Middle frontal gyrus (tissue), 1 donor: ENCODE measurements around the gene HSPA1L.

Experiments used
- DNase-seq: peaks from one replicate; pipeline ENCODE4 v3.0.0-alpha.2; 2015; ENCODE audit warnings: low spot score; ENCODE audit errors: extremely low spot score

HSPA1L gene

DNA sequence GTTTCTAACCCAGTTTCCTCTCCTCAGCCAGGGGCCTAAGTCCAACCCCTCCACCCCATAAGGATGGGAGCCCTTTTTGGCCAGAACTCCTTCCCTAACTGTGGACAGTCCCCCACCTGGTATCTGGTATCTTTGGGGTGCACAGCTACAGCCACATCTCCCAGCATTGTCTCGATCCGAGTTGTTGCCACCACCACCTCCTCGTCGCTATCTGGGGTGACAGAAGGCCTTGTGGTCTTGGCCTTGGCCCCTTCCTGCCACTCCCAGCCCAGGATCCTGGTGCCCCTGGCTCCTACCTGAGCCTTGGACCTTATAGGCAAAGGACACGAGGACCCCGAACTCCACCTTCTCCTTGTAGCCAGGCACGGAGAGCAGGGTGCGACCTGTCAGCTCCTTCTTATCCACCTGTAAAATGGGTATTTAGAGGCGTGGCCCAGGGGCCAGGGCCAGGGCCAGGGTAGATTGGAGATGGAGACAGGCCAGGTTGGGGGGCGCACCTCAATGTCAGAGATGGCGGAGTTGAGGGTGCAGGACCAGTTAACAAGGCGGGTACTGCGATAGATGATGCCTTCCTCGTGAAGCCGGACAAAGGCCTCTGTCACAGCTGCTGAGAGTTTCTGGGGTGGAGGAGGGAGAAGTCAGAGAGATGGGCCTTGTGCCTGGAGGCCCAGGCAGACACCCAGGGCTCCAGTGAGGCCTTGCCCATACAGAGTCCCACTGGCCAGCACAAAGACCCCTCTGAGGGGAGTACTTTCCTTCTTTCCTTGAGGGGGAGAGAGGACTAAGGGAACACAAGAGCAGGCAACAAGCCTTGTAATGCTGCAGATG is 30.8 kb downstream of the HSPA1L start:
- DNase-seq = no peak

DNA sequence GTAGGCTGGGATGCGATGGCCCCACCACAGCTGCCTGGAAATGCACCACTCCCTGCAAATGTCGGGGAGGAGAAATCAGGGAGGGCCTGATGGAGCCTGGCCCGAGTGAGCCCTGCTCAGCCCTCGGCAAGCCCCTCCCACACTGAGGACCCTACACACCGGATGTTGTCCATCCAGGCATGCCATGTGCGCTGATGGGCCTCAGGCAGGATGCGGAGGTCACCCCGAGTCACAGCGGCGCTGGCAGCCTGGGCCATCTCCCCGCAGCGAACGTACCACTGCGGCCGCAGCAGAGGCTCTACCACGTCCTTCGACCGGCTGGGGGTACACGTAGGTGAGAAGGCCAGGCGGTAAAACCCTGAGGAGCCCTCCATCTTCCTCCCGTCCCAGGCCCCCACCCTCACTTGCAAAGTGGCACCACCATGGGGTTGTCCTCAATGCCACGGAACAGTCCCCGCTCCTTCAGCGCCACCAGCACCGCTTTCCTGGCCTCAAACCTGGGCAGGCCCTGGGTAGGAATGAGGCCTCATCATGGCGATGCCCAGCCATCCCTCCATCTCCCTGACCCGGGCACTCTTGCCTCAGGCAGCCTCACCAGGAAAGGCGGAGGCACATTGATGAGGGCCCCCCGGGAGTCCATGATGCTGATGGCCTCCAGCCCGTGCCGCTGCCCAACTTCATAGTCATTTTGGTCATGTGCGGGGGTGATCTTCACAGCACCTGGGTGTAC is 32.8 kb downstream of the HSPA1L start:
- no peak for DNase-seq

DNA sequence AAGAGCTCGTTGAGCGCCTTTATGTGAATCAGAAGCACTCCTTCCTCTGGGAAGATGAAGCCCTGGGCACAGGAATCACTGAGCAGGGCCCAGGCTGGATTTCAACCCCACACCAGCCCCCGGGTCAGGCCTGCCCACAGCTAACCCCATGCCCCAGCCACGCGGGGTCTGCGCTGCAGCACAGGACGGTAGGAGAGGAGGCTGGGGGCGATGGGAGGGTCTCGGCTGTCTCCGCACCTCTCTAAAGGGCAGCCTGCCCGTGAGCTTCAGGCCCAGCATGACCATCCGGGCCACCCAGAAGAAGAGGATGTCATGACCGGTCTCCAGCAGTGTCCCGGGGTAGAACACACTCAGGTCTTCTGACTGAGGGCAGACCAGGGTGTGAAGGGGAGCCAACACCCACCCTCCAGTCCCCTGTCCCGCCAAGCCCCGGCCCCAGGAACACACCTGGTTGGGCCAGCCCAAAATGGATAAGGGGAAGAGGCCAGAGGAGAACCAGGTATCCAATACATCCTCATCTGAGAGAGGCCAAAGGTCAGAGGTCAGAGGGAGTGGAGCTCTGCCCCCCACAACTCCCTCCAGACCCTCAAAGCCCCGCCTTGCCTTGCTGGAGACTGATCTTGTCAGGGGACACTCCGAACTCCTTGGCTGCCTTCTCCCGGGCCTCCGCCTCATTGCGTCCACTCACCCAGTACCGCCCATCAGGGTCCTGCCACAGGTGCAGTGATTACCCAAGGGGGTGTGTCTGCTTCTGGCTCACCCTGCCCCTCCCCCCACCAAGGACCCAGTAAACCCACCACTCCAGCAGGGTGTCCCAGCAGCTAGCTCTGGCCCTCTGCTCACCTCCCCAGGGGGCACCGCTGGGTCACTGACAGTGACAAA is 33.6 kb downstream of the HSPA1L start:
- DNase-seq = no peak

DNA sequence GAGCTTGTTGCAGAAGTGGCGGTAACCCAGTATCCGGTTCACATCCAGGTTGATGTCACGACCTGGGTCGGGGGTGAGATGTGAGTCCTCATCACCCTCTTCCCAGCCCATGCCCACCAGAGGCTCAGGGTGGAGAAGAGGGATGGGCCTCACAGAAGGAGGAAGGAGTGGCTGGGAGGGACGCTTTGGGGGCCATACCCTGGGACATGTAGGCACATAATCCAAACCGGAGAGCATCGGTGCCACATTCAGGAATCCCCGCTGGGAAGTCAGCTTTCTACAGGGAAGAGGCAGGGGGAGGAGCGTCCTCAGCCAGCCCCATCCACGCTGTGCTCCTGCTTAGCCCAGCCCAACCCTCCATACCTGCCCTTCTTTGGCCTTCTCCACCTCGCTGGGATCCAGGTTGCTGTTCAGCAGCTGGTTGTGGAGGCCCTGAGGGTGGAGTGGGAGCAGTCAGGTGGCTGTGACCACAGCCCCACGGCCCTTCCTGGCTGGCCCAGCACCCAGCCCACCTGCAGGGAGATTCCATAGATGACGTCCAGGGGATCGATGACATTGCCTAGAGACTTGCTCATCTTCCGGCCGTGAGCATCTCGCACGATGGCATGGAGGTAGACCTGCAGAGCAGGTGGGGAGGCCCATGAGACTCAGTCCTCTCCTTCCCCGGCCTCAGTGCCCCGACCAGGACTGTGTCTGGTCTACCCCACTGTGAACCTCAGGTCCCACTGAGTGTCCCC is 34.4 kb downstream of the HSPA1L start:
- no peak for DNase-seq

DNA sequence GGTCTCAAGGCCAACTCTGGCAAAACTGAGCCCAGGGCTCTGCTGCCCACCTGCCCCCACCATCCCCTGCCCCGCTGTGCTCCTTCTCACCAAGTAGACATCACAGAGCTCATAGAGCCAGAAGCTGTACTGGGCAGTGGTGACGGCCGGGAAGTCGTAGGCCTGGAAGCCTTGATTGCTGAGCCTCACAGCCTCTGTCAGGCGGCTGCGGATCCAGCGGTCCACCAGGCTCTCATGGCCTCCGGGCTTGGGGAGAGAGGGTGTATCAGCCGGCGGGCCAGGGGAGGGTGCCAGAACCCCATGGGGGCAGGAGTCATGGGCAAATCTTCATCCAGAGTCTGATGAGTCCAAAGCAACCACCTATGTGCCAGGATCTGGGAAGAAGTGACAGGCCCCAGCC is 35.2 kb downstream of the HSPA1L start:
- DNase-seq = no peak

DNA sequence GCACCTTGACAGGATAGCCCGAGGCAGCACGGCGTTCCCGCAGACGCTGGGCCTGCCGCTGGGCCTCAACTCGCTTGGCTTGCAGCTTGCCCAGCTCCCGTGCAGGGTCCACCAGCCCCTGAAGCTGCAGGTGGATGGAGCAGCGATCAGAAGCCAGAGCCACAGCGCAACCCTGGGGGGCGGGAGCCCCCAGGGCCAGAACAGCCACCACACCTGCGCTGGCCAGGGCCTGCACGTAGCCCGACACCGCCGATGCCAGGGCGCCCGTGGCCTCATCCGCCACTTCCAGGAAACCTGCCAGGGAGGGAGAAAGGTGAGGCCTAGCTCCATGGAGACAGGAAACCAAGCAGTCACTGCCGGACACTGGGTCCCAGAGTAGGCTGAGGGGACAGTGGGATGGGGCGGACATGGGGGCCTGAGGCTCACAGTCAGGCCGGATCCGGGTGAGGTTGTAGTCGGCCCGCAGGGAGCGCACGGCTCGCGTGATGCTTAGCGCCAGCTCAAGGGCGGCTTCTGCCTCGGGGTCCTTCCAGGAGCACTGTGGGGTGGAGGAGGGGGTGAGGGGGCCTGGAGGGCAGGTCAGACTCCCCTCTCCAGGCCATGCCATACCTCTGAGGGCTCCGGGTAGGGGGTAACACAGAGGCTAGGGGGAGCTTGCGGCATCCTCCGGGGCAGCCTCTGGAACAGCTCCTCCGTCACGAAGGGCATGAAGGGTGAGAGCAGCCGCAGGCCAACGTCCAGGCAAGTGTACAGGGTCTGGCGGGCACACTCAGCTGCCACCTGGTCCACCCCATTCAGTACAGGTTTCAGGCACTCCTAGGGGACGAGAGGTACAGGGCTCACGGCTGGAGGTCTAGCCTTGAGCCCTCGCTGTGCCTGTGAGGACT is 35.8 kb downstream of the HSPA1L start:
- DNase-seq = no peak

DNA sequence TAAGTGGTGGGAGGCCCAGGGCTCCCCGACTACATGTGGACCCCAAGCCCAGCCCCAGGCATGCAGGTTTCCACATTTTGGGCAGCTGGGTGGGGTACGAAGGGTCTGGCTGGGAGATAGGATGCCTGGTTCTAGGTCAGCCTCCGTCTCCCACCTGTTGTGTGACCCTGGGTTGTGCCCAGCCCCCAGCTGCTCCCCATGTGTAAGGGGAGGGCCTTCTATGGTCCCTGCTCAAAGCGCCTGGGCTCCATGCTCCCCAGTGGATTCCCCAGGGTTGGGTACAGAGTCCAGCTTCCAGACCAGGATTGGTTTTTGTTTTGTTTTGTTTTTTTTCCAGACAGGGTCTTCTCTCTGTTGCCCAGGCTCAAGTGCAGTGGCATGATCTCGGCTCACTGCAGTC is 36.9 kb downstream of the HSPA1L start:
- no peak for DNase-seq

DNA sequence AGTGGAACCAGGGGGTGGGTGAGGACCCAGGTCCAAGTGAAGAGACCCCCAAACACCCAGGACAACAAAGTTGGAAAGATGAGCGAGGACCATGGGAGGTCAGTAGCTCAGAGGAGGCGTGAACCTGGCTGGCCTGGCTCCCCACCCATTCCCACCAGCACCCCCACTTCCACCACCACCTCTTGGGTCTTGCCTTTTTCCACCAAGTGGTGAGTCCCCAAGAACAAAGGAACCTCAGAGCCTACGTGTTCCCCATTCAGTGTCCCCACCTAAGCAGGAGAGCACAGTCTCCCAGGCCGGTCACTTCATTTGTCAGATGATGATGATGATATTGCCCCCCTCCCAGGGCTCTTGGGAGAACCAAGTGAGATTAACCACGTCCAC is 37.4 kb downstream of the HSPA1L start:
- no peak for DNase-seq

DNA sequence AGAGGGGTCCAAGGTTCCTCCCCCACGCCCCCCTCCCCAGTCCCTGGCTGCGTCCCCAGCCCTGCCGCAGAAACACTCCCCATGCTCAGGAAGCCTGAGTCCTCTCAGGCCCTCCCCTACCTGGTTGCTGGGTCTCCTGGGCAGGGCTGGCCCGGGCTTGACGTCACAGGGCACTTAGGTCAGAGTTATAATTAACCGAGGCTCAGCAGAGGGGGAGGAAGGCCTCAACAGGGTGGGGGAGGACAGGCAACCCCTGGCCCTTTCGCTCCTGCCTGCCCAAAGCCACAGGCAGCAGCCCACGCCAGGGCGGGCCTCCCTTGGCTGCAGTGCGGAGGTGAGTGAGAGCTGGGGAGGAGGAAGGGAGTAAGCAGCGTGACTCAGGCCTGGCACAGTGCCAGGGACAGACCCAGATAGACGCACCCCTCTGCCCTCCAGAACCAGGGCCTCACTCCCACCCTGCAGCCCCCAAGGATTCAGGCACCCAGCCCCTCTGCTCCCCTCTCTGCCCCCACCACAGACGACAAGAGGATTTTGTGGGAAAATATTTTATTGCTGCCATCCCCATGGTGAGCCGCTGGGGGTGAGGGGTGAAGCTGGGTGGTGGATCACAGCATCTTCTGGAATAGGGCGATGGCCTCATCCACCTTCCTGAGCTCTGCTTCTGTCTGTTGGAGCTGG is 38.0 kb downstream of the HSPA1L start, which contains the start of gene VWA7:
VWA7 (minus strand) TSS at position 340 of the 678 bp plus-strand sequence. CDS start 549 bp downstream, outside the sequence.
- no peak for DNase-seq

DNA sequence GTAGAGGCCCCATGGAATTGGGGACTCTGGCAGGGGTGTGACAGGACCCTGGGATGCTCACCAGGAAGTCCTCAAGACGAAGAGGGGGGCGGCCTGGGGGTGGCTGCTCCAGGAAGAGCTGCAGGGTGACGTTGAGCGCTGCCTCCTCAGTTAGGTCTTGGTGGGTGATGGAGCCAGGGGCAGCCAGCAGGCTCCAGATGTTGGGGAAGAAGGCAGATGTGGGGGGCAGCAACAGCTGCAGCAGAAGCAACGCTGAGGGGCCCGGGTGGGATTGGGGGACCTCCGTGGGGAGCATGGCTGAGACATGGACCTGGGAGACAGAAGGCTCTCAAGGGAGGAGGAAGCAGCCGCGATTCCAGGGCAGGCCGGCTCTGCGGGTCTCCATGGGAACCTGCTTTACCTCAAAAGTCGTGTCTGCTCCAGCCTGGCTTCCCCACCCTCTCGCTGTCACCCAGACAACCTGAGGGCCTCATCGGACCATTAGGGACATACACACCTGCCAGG is 38.5 kb downstream of the HSPA1L start:
- no peak for DNase-seq

DNA sequence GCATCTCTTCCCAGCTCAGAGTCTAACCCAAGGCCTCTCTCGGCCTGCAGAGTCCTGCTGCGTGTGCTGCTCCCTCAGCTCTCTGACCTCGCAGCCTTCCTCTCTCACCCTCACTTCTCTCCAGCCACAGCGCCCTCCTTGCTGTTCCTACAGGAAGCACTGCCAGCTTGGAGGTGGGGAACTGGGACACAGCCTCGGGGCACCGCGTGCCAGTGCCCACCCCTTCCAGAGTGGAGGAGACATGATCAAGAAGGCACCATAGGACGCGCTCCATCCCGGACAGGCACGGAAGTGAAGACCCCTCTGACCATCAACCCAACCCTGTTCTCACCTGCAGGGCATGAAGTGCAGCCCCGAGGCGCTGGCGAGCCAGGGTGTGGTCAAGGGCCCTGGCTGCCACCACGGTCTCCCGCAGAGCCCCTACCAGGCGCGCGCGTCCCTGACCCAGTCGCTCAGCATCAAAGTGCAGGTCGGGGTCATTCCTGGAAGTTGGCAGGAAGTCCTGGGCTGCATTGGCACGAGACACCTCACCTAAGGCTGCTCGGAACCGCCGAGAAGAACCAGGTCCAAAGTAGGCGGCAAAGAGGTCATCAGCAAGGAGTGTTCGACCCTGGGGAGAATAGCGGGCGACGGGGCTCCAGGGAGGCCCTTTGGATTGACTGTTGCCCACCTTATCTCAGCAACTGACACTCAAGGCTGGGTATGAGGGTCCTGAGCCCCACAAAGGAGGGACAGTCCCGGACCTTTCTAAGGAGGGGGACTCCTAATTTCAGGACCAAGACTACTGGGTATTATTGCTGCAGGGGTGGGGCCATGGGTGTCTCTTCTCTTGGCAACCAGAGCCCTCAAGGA is 39.2 kb downstream of the HSPA1L start:
- no peak for DNase-seq

DNA sequence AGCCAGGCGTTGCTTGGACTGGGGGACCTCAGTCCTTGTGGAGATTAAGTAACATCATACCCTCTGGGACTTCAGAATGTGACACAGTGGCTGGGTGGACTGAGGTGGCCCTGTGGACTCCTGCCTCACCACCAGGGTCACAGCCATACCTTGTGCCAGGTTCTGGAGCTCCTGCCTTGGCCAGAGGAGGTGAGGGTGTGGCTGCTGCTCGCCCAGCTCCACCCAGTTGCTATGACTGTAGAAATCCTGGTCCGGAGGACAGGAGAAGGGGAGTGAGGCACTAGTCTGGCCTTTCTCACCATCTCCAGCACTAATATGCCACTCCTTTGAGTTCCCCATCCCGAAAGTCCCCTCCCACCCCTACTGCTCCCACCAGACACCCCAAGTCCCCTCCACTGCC is 39.9 kb downstream of the HSPA1L start:
- DNase-seq = no peak

DNA sequence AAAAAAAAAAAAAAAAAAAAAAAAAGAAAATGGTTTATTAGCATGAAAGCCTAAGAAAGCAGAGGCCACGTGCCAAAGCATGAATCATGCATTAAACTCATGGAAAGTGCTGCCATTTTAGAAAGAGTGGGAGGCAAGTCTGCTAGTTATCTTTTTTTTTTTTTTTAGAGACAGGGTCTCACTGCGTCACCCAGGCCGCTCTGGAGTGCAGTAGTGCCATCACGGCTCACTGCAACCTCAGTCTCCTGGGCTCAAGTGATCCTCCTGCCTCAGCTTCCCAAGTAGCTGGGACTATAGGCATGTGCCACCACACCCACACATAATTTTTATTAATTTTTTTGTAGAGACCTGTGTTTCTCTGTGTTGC is 43.1 kb downstream of the HSPA1L start:
- no peak for DNase-seq

DNA sequence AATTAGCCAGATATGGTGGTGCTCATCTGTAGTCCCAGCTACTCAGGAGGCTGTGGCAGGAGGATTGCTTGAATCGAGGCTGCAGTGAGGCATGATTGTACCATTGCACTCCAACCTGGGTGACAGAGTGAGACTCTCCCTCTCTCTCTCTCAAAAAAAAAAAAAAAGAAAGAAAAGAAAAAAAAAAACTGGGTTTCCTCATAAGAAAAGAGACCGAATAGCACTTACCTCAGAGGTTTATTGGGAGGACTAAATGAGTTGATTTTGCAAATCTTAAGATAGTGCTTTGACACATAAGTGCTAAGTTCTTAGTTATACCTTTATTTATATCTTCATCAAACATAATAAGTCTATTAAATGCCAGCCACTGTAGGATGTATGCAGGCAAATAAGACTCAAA is 44.2 kb downstream of the HSPA1L start:
- DNase-seq = no peak

DNA sequence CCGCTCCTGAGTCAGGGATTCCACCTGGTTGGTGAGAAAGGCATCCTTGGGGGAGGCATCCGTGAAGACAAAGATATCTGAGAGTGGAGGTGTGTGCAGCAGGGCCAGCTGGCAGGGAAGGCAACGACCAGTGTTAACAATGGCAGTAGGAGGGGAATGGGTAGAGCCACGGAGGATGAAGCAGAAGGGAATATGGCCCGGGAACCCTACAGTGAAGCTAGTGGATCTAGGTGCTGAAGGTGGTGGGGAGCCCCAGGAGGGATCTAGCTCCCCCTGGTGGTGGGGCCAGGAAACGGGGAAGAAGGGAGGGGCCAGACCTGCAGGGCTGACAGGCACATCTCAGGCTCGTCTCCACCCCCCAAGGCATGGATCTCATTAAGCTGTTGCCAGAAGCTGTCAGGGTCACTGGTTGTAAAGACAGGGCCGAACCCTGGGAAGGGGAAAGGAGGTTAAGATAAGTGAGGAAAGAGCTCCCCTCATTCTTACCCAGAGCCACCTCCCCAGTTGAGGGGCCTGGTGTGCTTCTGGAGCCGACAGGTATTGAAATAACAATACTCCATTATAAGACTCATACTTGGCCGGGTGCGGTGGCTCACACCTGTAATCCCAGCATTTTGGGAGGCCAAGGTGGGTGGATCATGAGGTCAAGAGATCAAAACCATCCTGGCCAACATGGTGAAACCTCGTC is 45.3 kb downstream of the HSPA1L start:
- DNase-seq = no peak

DNA sequence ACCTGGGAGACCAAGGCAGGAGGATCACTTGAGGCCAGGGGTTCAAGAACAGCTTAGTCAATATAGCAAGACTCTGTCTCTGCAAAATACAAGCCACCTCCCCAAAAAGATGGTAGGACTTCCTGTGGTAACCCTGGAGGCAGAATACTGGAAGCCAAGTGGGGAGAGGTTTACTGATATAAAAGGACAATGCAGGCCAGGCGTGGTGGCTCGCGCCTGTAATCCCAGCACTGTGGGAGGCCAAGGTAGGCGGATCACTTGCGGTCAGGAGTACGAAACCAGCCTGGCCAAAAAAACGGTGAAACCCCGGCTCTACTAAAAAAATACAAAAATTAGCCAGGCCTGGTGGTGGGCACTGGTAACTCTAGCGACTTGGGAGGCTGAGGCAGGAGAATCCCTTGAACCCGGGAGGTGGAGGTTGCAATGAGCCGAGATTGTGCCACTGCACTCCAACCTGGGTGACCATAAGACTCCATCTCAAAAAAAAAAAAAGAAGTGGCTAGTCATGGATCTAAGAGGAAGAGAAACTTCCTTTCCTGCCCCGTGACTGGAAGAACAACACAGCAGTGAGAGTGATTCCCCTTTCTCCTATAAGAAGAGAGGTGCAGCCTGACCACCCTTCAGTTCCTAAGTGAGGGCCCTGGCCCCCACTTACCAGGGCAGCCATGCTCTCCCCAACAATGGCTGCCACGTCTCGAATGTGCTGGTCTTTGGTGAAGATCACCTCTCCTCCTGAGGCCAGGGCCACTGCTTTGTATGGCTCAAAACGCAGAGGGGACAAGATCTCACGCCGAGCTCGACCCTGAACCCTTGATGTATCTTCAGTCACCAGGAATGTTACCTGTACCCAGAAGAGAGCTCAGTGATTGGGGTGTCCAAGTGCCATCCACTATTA is 46.5 kb downstream of the HSPA1L start:
- no peak for DNase-seq
